ENCODE results near the gene BDP1.
"Not testable (repeated sequence)": the region's sequence is repeated elsewhere in the genome, so short reads cannot be mapped to it uniquely, and the experiment has no call there.

The BDP1 gene

GRCh38 chr5:71455427-71456361, at the start of gene BDP1:
TSS of gene BDP1 (plus strand) at chr5:71455651. CDS start at chr5:71455878, 227 bp downstream.
- peak; percentile 99 for FAIRE-seq
- peak; percentile 83 for DNase-seq (ENCODE audit: extremely low spot score, insufficient read length, low read depth)

- DNase-seq (ENCODE audit: extremely low spot score, insufficient read length, low read depth); FAIRE-seq: not testable (repeated sequence)
Measured at GRCh38 chr5:71410088-71410487, 45.4 kb upstream of the BDP1 start.

GRCh38 chr5:71415626-71416025, 39.8 kb upstream of the BDP1 start:
- FAIRE-seq; DNase-seq (ENCODE audit: extremely low spot score, insufficient read length, low read depth): not testable (repeated sequence)

- DNase-seq (ENCODE audit: extremely low spot score, insufficient read length, low read depth); FAIRE-seq: not testable (repeated sequence)
Measured at GRCh38 chr5:71418026-71418425, 37.4 kb upstream of the BDP1 start.

GRCh38 chr5:71421278-71421677, 34.2 kb upstream of the BDP1 start:
- DNase-seq (ENCODE audit: extremely low spot score, insufficient read length, low read depth); FAIRE-seq: not testable (repeated sequence)

GRCh38 chr5:71423896-71424295, 31.6 kb upstream of the BDP1 start:
- DNase-seq (ENCODE audit: extremely low spot score, insufficient read length, low read depth); FAIRE-seq: not testable (repeated sequence)

GRCh38 chr5:71426686-71427474, 28.6 kb upstream of the BDP1 start:
- FAIRE-seq: not testable (repeated sequence)

GRCh38 chr5:71432410-71432809, 23.0 kb upstream of the BDP1 start:
- not testable (repeated sequence) for DNase-seq (ENCODE audit: extremely low spot score, insufficient read length, low read depth); FAIRE-seq

More at GRCh38 chr5:71426686-71427474, 28.6 kb upstream of the BDP1 start:
- not testable (repeated sequence) for DNase-seq (ENCODE audit: extremely low spot score, insufficient read length, low read depth)

- DNase-seq (ENCODE audit: extremely low spot score, insufficient read length, low read depth); FAIRE-seq: not testable (repeated sequence)
Measured at GRCh38 chr5:71434825-71435224, 20.6 kb upstream of the BDP1 start.

- DNase-seq (ENCODE audit: extremely low spot score, insufficient read length, low read depth); FAIRE-seq: not testable (repeated sequence)
Measured at GRCh38 chr5:71441564-71441963, 13.9 kb upstream of the BDP1 start.

GRCh38 chr5:71443891-71444290, 11.6 kb upstream of the BDP1 start:
- DNase-seq (ENCODE audit: extremely low spot score, insufficient read length, low read depth); FAIRE-seq: not testable (repeated sequence)

GRCh38 chr5:71445015-71445414, 10.4 kb upstream of the BDP1 start:
- DNase-seq (ENCODE audit: extremely low spot score, insufficient read length, low read depth); FAIRE-seq: not testable (repeated sequence)

- FAIRE-seq; DNase-seq (ENCODE audit: extremely low spot score, insufficient read length, low read depth): not testable (repeated sequence)
Measured at GRCh38 chr5:71445523-71446152, 9.8 kb upstream of the BDP1 start.

GRCh38 chr5:71446540-71447216, 8.8 kb upstream of the BDP1 start:
- FAIRE-seq: peak; percentile 56
- DNase-seq (ENCODE audit: extremely low spot score, insufficient read length, low read depth): not testable (repeated sequence)

GRCh38 chr5:71447218-71447808, 8.1 kb upstream of the BDP1 start:
- peak; percentile 91 for FAIRE-seq
- not testable (repeated sequence) for DNase-seq (ENCODE audit: extremely low spot score, insufficient read length, low read depth)

- FAIRE-seq: no peak
- no peak for DNase-seq (ENCODE audit: extremely low spot score, insufficient read length, low read depth)
Measured at GRCh38 chr5:71452876-71453275, 2.6 kb upstream of the BDP1 start.

- no peak for FAIRE-seq
- no peak for DNase-seq (ENCODE audit: extremely low spot score, insufficient read length, low read depth)
Measured at GRCh38 chr5:71454913-71455312, 538 bp upstream of the BDP1 start.

- no peak for DNase-seq (ENCODE audit: extremely low spot score, insufficient read length, low read depth)
Measured at GRCh38 chr5:71456362-71456743, 902 bp downstream of the BDP1 start.

GRCh38 chr5:71457106-71457505, 1.7 kb downstream of the BDP1 start:
- DNase-seq (ENCODE audit: extremely low spot score, insufficient read length, low read depth) (no peak), FAIRE-seq (no peak)

More at GRCh38 chr5:71456362-71456743, 902 bp downstream of the BDP1 start:
- FAIRE-seq: no peak
